HG03442 (cell line): ENCODE data around the gene MMP24OS.
A peak's percentile ranks its signal among the peaks of the same experiment; 100 is the strongest.

Source experiments
- ATAC-seq: cut with Tn5 transposase; IDR thresholded peaks from one replicate; pipeline ENCODE4 v1.9.1; 2021; ENCODE audit warnings: mild to moderate bottlenecking, moderate library complexity; ENCODE audit not compliant: unreplicated experiment

The MMP24OS gene

DNA sequence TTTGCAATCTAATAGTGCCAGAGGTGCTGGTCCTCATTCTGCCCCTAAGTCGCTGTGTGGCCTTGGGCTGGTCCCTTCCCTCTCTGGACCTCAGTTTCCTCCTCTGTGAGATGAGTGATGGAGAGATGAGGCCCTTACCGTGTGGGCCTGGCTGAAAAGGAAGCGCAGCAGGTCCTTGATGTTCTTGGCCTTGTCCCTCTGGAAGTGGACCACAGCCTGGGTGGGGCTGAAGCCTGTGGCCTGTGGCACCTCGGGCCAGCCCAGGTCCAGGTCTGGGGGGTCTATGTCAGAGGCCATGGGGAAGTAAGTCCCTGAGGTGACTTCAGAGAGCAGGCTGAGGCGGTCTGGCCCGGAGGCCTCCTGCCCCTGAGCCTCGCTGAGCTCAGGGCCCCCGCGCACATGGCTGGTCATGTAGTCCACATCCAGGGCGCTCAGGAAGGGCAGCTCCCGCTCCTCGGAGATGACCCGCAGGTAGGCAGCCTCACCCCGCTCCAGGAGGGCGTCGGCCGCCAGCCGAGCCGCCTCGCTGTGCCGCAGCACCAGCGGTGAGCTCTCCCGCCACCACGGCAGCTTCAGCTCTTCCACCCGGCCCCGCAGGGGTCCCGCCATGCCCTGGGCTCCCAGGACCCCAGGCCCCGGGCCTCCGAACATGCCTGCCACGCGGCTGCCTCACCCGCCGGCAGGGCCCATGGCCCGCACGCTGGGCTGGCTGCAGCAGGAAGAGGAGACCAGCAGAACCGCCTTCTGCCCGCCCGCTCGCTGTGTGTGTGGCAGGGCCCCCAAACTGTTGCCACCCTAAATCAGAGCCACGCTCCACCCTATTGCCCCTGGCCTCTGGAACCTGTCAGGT, 14.0 kb upstream of the MMP24OS start, which contains the start of gene FAM83C:
Gene FAM83C, minus strand, starts transcription at position 772 of the 850 bp plus-strand sequence. Its CDS starts 121 bp downstream, at position 651.
- ATAC-seq: no peak

DNA sequence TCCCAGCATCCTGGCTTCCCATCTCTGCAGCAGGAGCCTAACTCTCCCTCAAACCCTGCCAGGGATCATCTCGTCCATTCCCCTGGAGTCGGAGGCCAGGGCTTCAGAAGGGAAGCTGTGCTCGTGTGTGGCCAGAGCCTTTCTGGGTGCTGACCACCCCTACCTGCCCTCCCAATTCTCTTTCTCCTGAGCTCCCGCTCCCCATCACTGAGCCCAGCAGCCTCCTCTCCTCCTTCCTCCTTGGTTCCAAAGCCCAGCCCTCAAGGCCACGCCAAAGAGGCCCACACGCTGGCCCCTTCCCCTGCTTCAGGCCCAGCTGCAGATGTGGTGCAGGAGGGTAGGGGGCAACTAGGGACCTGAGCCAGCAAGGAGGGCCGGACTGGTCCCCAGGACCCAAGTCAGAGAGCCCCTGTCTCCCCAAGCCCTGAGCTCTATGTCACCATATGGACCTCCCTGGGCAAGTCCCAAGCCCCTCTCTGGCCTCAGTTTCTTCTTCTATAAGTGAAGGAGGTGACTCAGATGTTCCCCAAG, 13.0 kb upstream of the MMP24OS start:
- no peak for ATAC-seq

GRCh38 chr20:35290186-35290886, 12.4 kb upstream of the MMP24OS start:
- no peak for ATAC-seq

DNA sequence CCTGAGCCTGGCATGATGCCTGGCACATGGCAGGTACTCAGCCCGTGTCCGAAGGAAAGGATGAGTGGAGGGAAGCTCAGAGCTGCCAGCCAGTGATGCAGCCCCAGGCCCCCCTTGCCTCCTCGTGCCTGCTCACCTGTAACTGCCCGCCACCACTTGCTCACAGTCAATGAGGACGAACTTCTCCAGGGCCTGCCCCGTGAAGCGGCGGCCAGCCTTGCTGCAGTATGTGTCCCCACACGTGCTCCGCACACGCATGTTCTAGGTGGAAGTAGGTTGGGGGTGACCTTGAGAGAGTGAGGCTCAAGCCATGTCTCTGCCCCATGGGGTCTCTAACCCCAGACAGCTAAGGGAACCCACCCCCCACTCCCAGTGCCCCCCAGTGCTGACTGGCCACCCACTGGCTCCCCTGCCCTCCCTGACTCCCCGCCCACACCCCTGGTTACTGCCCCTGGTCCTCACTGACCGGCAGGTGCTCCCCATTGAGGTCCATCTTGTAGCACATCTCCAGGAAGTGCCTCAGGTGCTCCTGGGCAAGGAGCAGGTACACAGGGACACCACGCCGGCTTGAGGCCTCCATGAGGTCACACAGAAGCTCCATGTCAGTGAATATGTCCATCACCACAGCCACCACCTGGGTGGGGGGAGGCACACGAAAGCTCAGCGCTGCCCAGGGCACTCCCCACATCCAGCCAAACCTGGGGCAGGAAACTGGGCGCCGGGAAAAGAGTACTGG, 10.6 kb upstream of the MMP24OS start:
- no peak for ATAC-seq

DNA sequence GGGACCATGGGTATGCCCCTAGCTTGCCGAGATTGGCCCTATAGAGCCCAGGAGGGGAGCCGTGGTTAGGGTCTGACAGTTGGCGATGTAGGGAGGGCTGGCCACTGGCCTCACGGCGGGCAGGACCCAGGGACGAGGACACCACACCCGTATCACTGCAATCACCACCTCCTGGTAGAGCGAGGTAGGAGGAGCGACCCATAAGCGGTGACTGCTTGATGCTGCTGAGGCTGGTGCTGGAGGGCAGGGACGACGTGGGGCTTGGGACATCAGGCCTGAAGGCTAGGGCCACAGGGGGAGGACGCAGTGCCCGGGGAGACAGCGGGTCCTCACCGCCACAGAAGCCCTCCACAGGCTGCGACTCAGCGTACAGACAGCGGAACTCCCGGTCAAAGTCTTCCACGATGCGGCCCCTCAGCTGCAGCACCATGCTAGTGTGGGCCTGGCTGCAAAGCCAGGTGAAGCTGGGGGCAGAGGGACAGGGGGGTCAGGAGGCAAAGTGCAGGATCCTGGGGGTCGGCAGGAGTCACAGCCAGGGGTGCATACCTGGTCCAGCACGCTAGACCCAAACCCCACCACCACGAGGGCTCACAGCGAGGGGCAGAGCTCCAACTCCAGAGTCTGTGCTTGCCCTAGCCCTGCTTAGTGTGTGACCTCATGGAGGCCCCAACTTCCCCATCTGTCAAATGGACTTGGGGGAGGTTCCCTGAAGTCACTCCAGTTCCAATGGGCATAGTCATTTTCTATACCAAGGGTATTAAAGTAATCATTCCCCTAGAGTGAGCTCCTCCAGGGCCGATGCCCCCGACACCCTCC, 9.8 kb upstream of the MMP24OS start:
- no peak for ATAC-seq

DNA sequence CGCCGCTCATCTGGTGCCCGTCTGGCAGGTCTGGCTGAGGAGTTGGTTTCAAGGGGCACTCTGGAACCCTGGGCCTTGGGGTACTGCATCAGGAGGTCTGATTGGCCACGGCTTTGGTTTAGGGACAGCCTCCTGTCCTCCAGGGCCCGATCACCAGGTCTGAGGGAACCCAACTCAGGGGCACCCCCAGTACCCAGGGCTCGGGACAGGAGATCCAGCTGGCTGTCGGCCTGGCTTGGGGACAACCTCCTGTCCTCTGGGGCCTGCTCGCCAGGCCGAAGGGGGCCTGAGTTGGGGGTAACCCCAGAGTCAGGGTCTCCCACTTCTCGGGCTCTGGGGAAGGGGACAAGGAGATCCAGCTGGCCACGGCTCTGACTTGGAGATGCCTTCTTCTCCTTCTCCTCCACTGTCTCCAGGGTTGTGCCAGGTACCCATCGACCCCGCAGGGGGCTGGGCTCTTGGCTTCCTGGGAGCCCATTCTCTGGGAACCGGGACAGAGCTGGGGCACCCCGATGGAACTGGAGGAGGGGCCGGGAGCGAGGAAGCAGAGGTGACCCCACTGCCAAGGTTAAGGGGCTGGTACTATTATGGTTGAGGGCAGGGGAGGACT, 9.1 kb upstream of the MMP24OS start:
- no peak for ATAC-seq

GRCh38 chr20:35286077-35286898, 8.4 kb upstream of the MMP24OS start:
- ATAC-seq: no peak

- no peak for ATAC-seq
Measured at GRCh38 chr20:35285806-35286076, 7.8 kb upstream of the MMP24OS start.

DNA sequence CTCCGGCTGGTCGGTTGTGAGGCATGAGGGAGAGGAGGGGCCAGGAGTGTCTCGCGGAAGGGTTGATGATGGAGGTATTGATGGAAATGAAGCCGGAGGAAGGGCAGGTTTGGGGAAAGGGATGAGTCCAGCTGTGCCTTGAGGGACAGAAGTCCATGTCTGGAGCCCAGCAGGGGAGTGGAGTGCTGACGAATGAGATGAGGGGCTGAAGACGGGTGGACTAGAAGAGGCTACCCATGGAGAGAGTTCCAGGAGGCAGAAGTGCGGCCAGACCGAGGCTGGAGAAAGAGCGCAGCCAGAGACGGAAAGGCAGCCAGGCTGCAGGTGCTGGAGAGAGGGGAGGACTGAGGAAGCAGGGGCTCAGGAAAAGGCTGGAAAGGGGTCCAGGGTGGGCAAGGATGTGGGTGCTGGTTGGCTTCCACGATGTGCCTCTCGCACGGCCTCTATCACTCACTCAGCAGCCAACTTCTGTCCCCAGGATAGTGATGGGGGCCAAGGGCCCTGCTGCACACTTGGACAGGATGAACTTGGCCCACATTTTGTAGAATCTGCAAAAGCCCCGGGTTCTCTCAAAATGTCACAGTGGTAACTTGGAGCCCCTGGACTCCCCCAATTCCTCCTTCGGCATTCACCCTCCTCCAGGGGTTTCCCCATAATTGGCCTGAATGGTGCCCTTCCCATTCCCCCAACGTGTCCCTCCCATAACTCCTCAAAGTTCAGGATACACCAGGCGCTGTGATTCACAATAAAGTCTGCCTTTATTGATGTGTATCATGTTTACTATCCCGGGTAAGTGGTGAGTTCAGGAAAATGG, 7.3 kb upstream of the MMP24OS start:
- no peak for ATAC-seq

DNA sequence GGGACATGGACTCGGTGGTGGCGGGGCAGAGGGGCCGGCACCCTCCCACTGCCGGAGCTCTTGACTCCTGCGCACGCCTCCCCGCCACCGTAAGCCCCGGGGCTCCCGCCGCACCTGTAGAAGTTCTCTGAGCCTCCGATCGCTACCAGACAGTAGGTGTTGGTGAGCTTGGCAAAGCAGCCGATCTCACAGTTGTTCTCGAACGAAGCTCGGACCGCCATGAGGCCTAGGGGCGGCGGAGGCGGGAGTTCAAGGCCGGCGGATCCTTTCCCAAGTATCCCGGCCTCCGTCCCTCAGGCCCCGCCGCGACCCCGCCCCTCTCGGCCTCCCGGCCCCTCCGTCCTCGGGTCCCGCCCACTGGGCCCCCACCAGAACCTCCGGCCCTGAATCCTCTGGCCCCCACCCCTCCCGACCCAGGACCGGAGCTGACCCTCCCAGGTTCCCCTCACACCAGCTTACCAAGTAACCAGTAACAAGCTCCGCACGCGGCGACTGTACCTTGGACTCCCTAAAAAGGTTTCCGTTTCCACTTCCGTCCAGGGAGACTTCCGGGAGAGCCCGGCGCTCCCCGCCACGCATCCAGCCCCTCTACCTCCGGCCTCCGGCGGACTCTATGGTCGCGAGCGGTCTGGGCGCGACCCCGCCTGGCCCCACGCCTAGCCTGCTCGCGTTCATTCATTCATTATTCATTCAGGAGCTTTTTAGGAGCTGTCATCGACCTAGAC, 6.5 kb upstream of the MMP24OS start, which contains the start of gene EIF6:
Gene EIF6, minus strand, starts transcription at position 506 of the 725 bp plus-strand sequence. Its CDS starts 285 bp downstream, at position 221.
- ATAC-seq: peak; percentile 74

GRCh38 chr20:35283441-35284266, 5.7 kb upstream of the MMP24OS start:
- no peak for ATAC-seq

GRCh38 chr20:35281506-35282101, 3.7 kb upstream of the MMP24OS start:
- no peak for ATAC-seq

- ATAC-seq: no peak
Measured at GRCh38 chr20:35280523-35280922, 2.6 kb upstream of the MMP24OS start.

DNA sequence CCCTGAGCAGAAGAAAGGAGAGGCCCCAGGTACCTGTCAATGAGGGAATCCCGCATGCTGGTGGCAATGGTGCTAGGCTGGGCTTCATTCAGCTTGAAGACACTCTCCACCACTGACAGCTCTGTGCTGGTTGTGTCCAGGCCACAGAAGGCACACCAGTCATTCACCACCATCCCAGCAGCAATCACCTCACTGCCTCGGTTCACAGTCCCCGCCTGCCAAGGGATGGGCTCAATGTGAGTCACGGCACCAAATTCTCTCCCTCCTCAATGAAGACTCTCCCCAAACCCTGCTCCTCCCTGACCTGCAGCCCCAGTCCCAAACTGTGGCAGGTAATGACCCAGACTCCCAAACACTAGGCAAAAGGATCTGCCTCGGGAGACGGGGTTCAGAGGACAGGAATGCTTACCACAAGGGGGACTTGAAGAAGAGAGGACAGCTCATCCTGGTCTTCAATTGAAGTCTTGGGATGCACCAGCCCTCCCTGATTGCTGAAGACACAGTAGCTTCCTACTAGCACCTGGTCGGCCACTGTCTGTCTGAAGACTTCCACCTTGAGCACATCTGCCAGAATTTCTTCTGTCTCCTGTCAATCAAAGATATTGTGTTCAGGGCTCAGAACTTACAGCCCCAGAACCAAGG, 1.7 kb upstream of the MMP24OS start:
- no peak for ATAC-seq

DNA sequence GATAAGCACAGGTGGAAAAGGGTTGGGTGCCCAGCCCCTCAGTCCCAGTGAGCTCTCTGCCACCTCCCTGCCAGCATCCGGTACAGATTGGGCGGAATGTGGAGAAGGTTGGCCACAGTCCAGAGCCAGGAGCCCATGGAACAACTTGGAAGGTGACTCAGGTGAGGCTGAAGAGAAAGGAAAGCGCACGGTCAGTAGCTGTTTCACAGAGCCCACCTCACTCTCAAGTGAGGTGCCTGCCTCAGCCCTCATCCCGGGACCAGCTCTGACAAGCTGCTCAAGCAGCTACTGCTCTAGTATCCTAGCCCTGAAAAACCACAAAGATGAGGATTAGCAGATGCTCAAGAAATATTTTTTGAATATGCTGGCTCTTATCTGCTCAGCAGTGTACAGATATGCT, 1.1 kb upstream of the MMP24OS start:
- ATAC-seq: no peak

DNA sequence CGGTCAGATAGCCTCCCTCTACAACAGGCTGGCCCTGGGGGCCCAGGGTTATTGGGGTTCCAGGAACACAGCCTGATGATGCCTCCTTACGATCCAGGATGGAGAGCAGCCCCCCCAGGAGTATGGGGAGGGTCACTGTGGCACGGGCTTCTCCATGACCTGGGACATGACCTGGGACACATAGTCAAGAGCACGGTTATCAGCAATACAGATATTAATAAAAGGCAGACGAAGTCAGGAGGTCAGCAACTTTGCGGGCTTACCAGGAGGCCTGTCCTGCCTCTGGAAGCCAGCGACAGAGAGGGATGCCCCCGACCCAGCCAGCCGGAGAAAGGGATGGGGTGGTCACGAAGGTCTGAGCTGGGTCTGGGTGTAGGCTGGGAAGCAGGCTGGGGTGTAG, 795 bp downstream of the MMP24OS start:
- peak; percentile 13 for ATAC-seq
